A549 (cell line): ENCODE results near the gene GABARAP. TPM values are rescaled to one million over a fixed set of nuclear protein-coding genes. Genes with fewer than 3 reads are reported as not detected.

ENCODE experiments used
- ATAC-seq, 2 experiments: fragments of 200-7000 bp in 1 of 2; fragments of >200 bp in 1 of 2; cut with Nextera tagmentation in 1 of 2; cut with Tn5 transposase in 1 of 2; 3 replicates each; pipeline versions ENCODE4 v1.8.0 to v1.9.1; 2018 to 2020; ENCODE audit warnings: mild to moderate bottlenecking in 1 of 2, moderate library complexity in 1 of 2
- CTCF ChIA-PET: fragments of 300-600 bp; sonication (Branson Sonifier 250); formaldehyde crosslinking; extraction: SDS; loops from one replicate; lab custom pipeline; 2021; ENCODE audit warnings: antibody characterized with exemption, inconsistent platforms; lab: Yijun Ruan, JAX
- POLR2A ChIA-PET: fragments of 350-600 bp; formaldehyde crosslinking; extraction: SDS; loops from one replicate; lab custom pipeline; 2021; ENCODE audit warnings: antibody characterized with exemption, inconsistent platforms; lab: Yijun Ruan, JAX
- DNase-seq, 2 experiments: peaks; one replicate each; pipeline versions ENCODE4 v3.0.0 to v3.0.0-alpha.2; 2011 to 2016; ENCODE audit warnings: low read depth in 1 of 2, low spot score in 1 of 2
- FAIRE-seq: peaks from 2 replicates; lab custom pipeline; 2011; peaks lifted over from hg19 to GRCh38; lab: Jason Lieb, UNC
- H3K27ac ChIP-seq, 2 experiments: fragments of >200 bp; sonication (Bioruptor Twin); formaldehyde crosslinking; 3 replicates each; pipeline ENCODE4 v1.5.1; 2016 to 2017
- H3K4me1 ChIP-seq: fragments of >200 bp; sonication (Bioruptor Twin); formaldehyde crosslinking; 3 replicates; pipeline ENCODE4 v1.6.1; 2016
- H3K4me2 ChIP-seq: fragments of >200 bp; sonication (Bioruptor Twin); formaldehyde crosslinking; 3 replicates; pipeline ENCODE4 v1.6.1; 2016
- H3K4me3 ChIP-seq: fragments of >200 bp; sonication (Bioruptor Twin); formaldehyde crosslinking; 3 replicates; pipeline ENCODE4 v1.5.1; 2016
- H3K9me3 ChIP-seq: fragments of >200 bp; sonication (Bioruptor Twin); formaldehyde crosslinking; 3 replicates; pipeline ENCODE4 v1.6.1; 2016
- CBX8 ChIP-seq: fragments of 200-600 bp; sonication (generic); IDR thresholded peaks from 2 replicates; pipeline ENCODE4 v1.6.1; 2016
- CEBPB ChIP-seq, 2 experiments: fragments of >200 bp in 1 of 2; sonication (Bioruptor Twin) in 1 of 2; formaldehyde crosslinking in 1 of 2; IDR thresholded peaks; 2 replicates each; pipeline ENCODE4 v1.6.1; 2012 to 2016
- CHD4 ChIP-seq: fragments of 200-600 bp; sonication (generic); IDR thresholded peaks from 2 replicates; pipeline ENCODE4 v1.6.1; 2016; ENCODE audit warnings: antibody characterized with exemption, mild to moderate bottlenecking, borderline replicate concordance
- EHF ChIP-seq: fragments of 250-450 bp; sonication (Bioruptor Pico); IDR thresholded peaks from 2 replicates; pipeline ENCODE4 v1.5.0; 2020; ENCODE audit warnings: mild to moderate bottlenecking
- HDAC2 ChIP-seq: fragments of 200-600 bp; sonication (generic); IDR thresholded peaks from 2 replicates; pipeline ENCODE4 v1.6.1; 2016
- HOXB13 ChIP-seq: fragments of 250-450 bp; sonication (Bioruptor Pico); IDR thresholded peaks from 2 replicates; pipeline ENCODE4 v1.5.0; 2020; ENCODE audit warnings: low read depth, mild to moderate bottlenecking, moderate library complexity
- KDM1A ChIP-seq: fragments of 200-600 bp; sonication (generic); IDR thresholded peaks from 2 replicates; pipeline ENCODE4 v1.6.1; 2016; ENCODE audit warnings: low read depth, mild to moderate bottlenecking
- NR3C1 ChIP-seq: fragments of >200 bp; sonication (Bioruptor Twin); formaldehyde crosslinking; IDR thresholded peaks from 3 replicates; pipeline ENCODE4 v1.6.1; 2017
- POLR2AphosphoS2 ChIP-seq: conservative IDR thresholded peaks from 2 replicates; pipeline ENCODE4 v1.6.1; 2012; ENCODE audit warnings: low read length, improper control_type of control experiment, inconsistent platforms
- RFX5 ChIP-seq: fragments of 450-650 bp; IDR thresholded peaks from 2 replicates; pipeline ENCODE4 v1.7.1; 2014; ENCODE audit warnings: antibody characterized with exemption, mild to moderate bottlenecking, moderate library complexity
- TFCP2L1 ChIP-seq: fragments of 250-450 bp; sonication (Bioruptor Pico); IDR thresholded peaks from 2 replicates; pipeline ENCODE4 v1.5.0; 2021; ENCODE audit warnings: mild to moderate bottlenecking
- ZSCAN20 ChIP-seq: fragments of 250-450 bp; sonication (Bioruptor Pico); IDR thresholded peaks from 2 replicates; pipeline ENCODE4 v1.8.0; 2022; ENCODE audit warnings: mild to moderate bottlenecking, moderate library complexity
- WGBS: methylation state at CpG from one replicate; pipeline ENCODE4 v1.1.6; 2017; ENCODE audit errors: missing lambda C conversion rate; 5-methylcytosine and 5-hydroxymethylcytosine counted together
- polyA plus RNA-seq, 4 experiments: library from polyadenylated mRNA; depleted of rRNA in 3 of 4; stranded (reverse); fragments of >200 nt; fragmentation: RNase III in 1 of 4; extraction: RNeasy Plus Mini Kit Qiagen cat#74134 plus additional on column Dnase treatment in 1 of 4; gene quantifications; 2 replicates in 3 of 4; 3 replicates in 1 of 4; pipeline ENCODE4 v1.2.3, GENCODE V29; 2011 to 2017
- TF ChIP-seq, protein P1 (sequence below): fragments of 150-350 bp; IDR thresholded peaks from 2 replicates; pipeline ENCODE4 v1.6.1; 2014; ENCODE audit warnings: low read depth, mild to moderate bottlenecking, low read length
- TF ChIP-seq, protein P2 (sequence below): fragments of >200 bp; sonication (Bioruptor Twin); formaldehyde crosslinking; IDR thresholded peaks from 3 replicates; pipeline ENCODE4 v1.5.1; 2016
- TF ChIP-seq, protein P3 (sequence below): fragments of 250-450 bp; sonication (Bioruptor Pico); IDR thresholded peaks from 2 replicates; pipeline ENCODE4 v1.5.0; 2020; ENCODE audit warnings: low read depth, mild to moderate bottlenecking, moderate library complexity

Gene GABARAP
- polyA plus RNA-seq, 2 of the 4 experiments (the other 2 are of a cell fraction) = 399 to 504 TPM

DNA sequence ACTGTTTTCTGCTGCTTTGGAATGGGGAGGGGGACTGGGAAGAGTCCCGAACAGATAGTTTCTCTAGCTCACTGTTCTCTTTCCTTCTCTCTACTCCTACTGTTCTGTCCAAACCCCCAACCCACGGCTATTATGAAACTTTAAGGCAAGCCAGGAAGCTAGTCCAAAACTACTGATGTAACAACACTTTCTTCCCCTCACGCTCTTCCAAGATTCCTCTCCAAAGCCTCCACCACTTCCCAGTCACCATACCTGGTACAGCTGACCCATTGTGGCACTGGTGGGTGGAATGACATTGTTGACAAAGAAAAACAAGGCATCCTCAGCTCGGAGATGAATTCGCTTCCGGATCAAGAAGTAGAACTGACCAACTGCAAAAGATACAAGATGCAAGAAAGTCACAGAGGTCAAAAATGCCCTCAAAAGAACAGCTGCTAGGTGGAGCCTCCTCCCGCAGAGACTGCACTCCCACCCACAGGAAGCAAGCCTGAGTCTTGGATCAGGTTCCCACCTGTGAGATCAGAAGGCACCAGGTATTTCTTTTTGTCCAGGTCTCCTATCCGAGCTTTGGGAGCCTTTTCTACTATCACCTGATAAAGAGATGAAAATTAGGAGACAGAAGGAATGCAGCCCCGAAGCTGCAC, 1.0 kb downstream of the GABARAP start:
- Histone ChIP-seq H3K4me3 (peak overlapping the region; percentile 86), H3K4me2 (peak overlapping the region; percentile 97), H3K4me1 (peaks cover 36% of the 10 kb centered on the region), H3K9me3 (no peaks in the 10 kb centered on the region), H3K27ac (peak overlapping the region; percentile 96 to 99)
- TF ChIP-seq, protein P1, sequence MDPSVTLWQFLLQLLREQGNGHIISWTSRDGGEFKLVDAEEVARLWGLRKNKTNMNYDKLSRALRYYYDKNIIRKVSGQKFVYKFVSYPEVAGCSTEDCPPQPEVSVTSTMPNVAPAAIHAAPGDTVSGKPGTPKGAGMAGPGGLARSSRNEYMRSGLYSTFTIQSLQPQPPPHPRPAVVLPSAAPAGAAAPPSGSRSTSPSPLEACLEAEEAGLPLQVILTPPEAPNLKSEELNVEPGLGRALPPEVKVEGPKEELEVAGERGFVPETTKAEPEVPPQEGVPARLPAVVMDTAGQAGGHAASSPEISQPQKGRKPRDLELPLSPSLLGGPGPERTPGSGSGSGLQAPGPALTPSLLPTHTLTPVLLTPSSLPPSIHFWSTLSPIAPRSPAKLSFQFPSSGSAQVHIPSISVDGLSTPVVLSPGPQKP = no peak
- TF ChIP-seq HDAC2 = no peak
- ATAC-seq = no peak
- CTCF ChIA-PET = interaction anchor here (0.6 to 17.3 kb wide), 10 partner anchors 10 to 575 kb away, joined by 3 to 169 read pairs (median 6); partner anchors contain the start of genes ACADVL, CTDNEP1, DLG4 and ELP5
- WGBS = 56% methylated on average over 9 of the region's 9 CpGs
- POLR2A ChIA-PET = interaction anchor here (1.1 to 2.9 kb wide), 2 partner anchors 10 to 15 kb away, joined by 3 to 15 read pairs; partner anchors contain the start of genes CTDNEP1 and ELP5
- DNase-seq = no peak
- FAIRE-seq = no peak

DNA sequence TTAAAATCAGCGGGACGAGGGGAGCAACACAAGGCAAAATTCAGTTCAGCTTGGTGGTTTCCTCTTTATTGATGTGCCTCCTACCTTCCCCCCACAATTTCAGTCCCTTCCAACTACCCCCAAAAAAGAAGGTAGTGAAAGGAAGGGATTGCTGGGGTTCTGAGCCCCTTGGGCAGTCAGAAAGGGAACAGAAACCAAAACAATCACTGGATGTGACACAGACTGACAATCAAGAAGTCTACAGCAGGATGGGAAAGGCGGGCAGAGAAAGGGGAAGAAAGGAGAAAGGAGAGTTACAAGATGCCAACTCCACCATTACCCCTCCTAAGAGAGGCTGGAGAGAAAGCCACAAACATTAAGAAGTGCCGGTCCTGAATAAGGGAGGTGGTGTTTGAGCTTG, 1.9 kb downstream of the GABARAP start:
- CTCF ChIA-PET = interaction anchor here (0.9 to 17.3 kb wide), 8 partner anchors 9 to 63 kb away, joined by 3 to 169 read pairs (median 9); partner anchors contain the start of genes ACADVL, CTDNEP1, DLG4 and ELP5
- H3K4me1 ChIP-seq = peaks cover 44% of the 10 kb centered on the region
- peak overlapping the region; percentile 18 to 54; a peak in 4 of 6 replicates for H3K27ac ChIP-seq
- WGBS = 42% methylated on average over 4 of the region's 4 CpGs
- DNase-seq (no peak), ATAC-seq (no peak), FAIRE-seq (no peak)
- peak overlapping the region; percentile 97 for H3K4me2 ChIP-seq
- POLR2A ChIA-PET = no interaction called here
- H3K9me3 ChIP-seq = no peaks in the 10 kb centered on the region
- no peak for TF ChIP-seq ZSCAN20 (CRISPR knock-in tag)
- TF ChIP-seq KDM1A = no peak
- no peak for TF ChIP-seq HOXB13 (CRISPR knock-in tag)
- TF ChIP-seq CHD4 = no peak
- TF ChIP-seq, protein P1 = no peak
- TF ChIP-seq NR3C1 = no peak
- no peak for TF ChIP-seq TFCP2L1 (CRISPR knock-in tag)
- TF ChIP-seq, protein P2, sequence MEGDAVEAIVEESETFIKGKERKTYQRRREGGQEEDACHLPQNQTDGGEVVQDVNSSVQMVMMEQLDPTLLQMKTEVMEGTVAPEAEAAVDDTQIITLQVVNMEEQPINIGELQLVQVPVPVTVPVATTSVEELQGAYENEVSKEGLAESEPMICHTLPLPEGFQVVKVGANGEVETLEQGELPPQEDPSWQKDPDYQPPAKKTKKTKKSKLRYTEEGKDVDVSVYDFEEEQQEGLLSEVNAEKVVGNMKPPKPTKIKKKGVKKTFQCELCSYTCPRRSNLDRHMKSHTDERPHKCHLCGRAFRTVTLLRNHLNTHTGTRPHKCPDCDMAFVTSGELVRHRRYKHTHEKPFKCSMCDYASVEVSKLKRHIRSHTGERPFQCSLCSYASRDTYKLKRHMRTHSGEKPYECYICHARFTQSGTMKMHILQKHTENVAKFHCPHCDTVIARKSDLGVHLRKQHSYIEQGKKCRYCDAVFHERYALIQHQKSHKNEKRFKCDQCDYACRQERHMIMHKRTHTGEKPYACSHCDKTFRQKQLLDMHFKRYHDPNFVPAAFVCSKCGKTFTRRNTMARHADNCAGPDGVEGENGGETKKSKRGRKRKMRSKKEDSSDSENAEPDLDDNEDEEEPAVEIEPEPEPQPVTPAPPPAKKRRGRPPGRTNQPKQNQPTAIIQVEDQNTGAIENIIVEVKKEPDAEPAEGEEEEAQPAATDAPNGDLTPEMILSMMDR = no peak
- TF ChIP-seq, protein P3, sequence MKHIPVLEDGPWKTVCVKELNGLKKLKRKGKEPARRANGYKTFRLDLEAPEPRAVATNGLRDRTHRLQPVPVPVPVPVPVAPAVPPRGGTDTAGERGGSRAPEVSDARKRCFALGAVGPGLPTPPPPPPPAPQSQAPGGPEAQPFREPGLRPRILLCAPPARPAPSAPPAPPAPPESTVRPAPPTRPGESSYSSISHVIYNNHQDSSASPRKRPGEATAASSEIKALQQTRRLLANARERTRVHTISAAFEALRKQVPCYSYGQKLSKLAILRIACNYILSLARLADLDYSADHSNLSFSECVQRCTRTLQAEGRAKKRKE (CRISPR knock-in tag) = no peak
- TF ChIP-seq CBX8 = no peak
- no peak for TF ChIP-seq POLR2AphosphoS2
- TF ChIP-seq CEBPB (IDR thresholded peaks at IDR 0.05) = no peak
- TF ChIP-seq EHF (CRISPR knock-in tag) = no peak
- TF ChIP-seq RFX5 = no peak
- peak overlapping the region; percentile 20; the same call in 1 of the 3 replicates for H3K4me3 ChIP-seq
